Gastrocnemius medialis (tissue), 4 donors: ENCODE results near the gene ANKRD33. TPM values are rescaled to one million over a fixed set of nuclear protein-coding genes. Genes with fewer than 3 reads are reported as not detected.

ENCODE experiments used
- ATAC-seq, 2 donors: fragments of 150-250 bp; one replicate each; pipeline ENCODE4 v1.9.1; 2016
- DNase-seq, 2 donors: peaks; one replicate each; pipeline ENCODE4 v3.0.0-alpha.2; 2019
- H3K27ac ChIP-seq, 4 donors: fragments of 200-600 bp; sonication (generic); 1 replicate in 1 of 4; 2 replicates in 3 of 4; pipeline ENCODE4 v1.5.1; 2016 to 2018; ENCODE audit warnings: mild to moderate bottlenecking in 2 of 4, moderate library complexity in 1 of 4
- H3K27me3 ChIP-seq, 3 donors: fragments of 200-600 bp; sonication (generic) in 2 of 3; 1 replicate in 1 of 3; 2 replicates in 2 of 3; pipeline versions ENCODE4 v1.5.1 to v1.6.0; 2016 to 2019; ENCODE audit warnings: mild to moderate bottlenecking in 1 of 3, moderate library complexity in 1 of 3
- H3K36me3 ChIP-seq, 2 donors: fragments of 200-600 bp; sonication (generic) in 1 of 2; one replicate each; pipeline ENCODE4 v1.5.1; 2017 to 2018
- H3K4me1 ChIP-seq, 2 donors: fragments of 200-600 bp; sonication (generic) in 1 of 2; one replicate each; pipeline ENCODE4 v1.5.1; 2016 to 2017; ENCODE audit warnings: mild to moderate bottlenecking in 2 of 2
- H3K4me3 ChIP-seq, 4 donors: fragments of 200-600 bp; sonication (generic) in 3 of 4; 1 replicate in 1 of 4; 2 replicates in 3 of 4; pipeline ENCODE4 v1.5.1; 2016 to 2019; ENCODE audit warnings: mild to moderate bottlenecking in 2 of 4
- H3K9me3 ChIP-seq, 3 donors: fragments of 200-600 bp; sonication (generic) in 2 of 3; 1 replicate in 1 of 3; 2 replicates in 2 of 3; pipeline ENCODE4 v1.5.1; 2016 to 2019
- POLR2A ChIP-seq, 2 donors: fragments of 450-650 bp; IDR thresholded peaks; one replicate each; pipeline ENCODE4 v1.6.1; 2017; ENCODE audit warnings: antibody characterized with exemption in 2 of 2, mild to moderate bottlenecking in 2 of 2, moderate library complexity in 2 of 2
- in situ Hi-C, 4 donors: fragments of 200-750 bp; cut with MboI; loops; one replicate each; pipeline versions ENCODE4 v1.15.0 to v1.8.0; 2017; ENCODE audit warnings: low sequenced_read_pairs in 4 of 4
- intact Hi-C: fragments of 100-400 bp; cut with DNase I; formaldehyde crosslinking; loops from one replicate; pipeline ENCODE4 v1.15.1; 2023; ENCODE audit warnings: low total_unique reads
- total RNA-seq, 4 donors: library from RNA; depleted of rRNA; stranded (reverse); fragments of >200 nt; gene quantifications; one replicate each; pipeline versions ENCODE4 v1.1.0 to v1.2.3, GENCODE V29; 2016
- TF ChIP-seq, protein P1 (sequence below), 5 experiments: fragments of 450-650 bp in 3 of 5; fragments of 200-600 bp in 2 of 5; sonication (generic) in 2 of 5; IDR thresholded peaks in 4 of 5; conservative IDR thresholded peaks in 1 of 5; 1 replicate in 4 of 5; 2 replicates in 1 of 5; pipeline ENCODE4 v1.5.1; 2016 to 2019; ENCODE audit warnings: antibody characterized with exemption in 5 of 5, mild to moderate bottlenecking in 3 of 5, moderate library complexity in 3 of 5

ANKRD33 gene
- total RNA-seq, 4 donors from 2014 or later = not detected

DNA sequence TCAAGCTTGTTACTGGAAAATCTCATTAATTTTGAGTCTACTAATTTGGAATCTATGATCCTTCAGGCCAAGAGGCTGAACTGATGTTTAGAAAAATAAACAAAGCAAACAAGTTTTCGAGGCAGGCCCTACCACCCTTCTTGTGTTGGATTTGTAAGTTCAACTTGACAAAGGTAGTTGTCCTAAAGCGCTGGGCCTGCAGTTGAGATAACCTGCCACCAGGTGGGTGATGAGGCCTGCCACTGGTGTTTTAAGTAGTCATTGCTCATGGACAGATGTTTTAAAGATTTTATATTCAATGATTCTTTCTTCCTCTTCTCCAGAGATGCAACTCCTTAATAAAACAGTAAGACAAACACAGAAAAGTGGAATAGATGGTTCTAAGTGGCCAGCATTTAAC lies 38.8 kb downstream of the ANKRD33 start:
- Histone ChIP-seq H3K4me1 (peaks cover 16 to 40% of the 10 kb centered on the region in 2 donors), H3K27ac (peak overlapping the region; percentile 48 to 76 (median 58)), H3K27me3 (no peaks in the 10 kb centered on the region), H3K36me3 (no peaks in the 10 kb centered on the region), H3K9me3 (no peaks in the 10 kb centered on the region), H3K4me3 (no peak overlapping the region)
- in situ Hi-C loops (loop anchor here in 1 of 4 donors (10.0 kb wide), 1 partner anchor 48 kb away; no protein-coding TSS in a partner anchor), intact Hi-C loops (no loop called here)
- DNase-seq = no peak
- no peak for ATAC-seq
- TF ChIP-seq POLR2A (IDR thresholded peaks at IDR 0.05) = no peak
- TF ChIP-seq, protein P1, sequence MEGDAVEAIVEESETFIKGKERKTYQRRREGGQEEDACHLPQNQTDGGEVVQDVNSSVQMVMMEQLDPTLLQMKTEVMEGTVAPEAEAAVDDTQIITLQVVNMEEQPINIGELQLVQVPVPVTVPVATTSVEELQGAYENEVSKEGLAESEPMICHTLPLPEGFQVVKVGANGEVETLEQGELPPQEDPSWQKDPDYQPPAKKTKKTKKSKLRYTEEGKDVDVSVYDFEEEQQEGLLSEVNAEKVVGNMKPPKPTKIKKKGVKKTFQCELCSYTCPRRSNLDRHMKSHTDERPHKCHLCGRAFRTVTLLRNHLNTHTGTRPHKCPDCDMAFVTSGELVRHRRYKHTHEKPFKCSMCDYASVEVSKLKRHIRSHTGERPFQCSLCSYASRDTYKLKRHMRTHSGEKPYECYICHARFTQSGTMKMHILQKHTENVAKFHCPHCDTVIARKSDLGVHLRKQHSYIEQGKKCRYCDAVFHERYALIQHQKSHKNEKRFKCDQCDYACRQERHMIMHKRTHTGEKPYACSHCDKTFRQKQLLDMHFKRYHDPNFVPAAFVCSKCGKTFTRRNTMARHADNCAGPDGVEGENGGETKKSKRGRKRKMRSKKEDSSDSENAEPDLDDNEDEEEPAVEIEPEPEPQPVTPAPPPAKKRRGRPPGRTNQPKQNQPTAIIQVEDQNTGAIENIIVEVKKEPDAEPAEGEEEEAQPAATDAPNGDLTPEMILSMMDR (IDR thresholded peaks at IDR 0.05 in 4 of 5, conservative IDR thresholded peaks at IDR 0.05 in 1 of 5) = peak in 2 of 5 experiments; percentile 29 to 42

DNA sequence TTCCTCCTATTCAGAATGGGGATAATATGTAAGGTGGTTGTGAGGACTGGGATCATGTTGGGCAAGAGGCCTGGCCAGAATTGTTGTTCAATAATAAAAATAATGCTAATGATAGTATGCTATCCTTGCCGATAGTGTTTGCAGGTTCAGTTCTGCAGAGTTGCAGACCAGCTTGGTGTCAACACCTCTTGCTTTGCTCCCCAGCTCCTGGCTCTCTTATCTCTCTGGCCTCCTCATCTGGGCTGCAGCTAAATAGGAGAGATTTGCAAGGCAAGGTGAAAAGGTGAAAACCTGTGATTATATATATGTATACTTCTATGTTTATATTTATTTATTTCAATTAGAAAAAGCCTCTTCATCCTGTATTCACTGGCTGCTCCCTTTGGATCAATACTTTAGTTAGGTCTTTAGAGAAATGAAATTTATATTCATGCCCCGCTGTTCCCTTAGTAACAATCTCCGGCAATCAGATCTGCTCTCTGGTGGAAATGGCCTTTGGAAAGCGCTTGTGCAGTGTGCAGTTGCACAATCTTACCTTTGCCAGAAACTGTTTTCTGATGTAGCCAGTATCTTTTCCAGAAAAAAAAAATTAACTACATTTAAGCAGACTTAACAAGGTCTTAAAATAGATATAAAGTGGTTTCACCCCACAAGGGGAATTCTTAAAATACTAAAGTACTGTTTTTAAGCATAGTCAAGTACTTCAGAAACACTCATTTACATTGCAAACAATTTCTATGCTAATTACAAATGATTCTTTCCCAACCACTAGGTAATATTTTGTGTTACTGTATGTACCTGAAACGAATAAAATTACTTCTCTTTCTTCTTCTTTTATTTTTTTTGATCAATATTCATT lies 44.5 kb downstream of the ANKRD33 start:
- in situ Hi-C loops (no loop called here), intact Hi-C loops (no loop called here)
- H3K27ac ChIP-seq = no peak overlapping the region
- TF ChIP-seq POLR2A (IDR thresholded peaks at IDR 0.05) = no peak
- TF ChIP-seq, protein P1 (IDR thresholded peaks at IDR 0.05 in 4 of 5, conservative IDR thresholded peaks at IDR 0.05 in 1 of 5) = no peak
- no peak overlapping the region for H3K4me3 ChIP-seq
- DNase-seq = no peak
- H3K4me1 ChIP-seq = no peaks in the 10 kb centered on the region
- no peaks in the 10 kb centered on the region for H3K27me3 ChIP-seq
- no peaks in the 10 kb centered on the region for H3K36me3 ChIP-seq
- H3K9me3 ChIP-seq = no peaks in the 10 kb centered on the region
- no peak for ATAC-seq

DNA sequence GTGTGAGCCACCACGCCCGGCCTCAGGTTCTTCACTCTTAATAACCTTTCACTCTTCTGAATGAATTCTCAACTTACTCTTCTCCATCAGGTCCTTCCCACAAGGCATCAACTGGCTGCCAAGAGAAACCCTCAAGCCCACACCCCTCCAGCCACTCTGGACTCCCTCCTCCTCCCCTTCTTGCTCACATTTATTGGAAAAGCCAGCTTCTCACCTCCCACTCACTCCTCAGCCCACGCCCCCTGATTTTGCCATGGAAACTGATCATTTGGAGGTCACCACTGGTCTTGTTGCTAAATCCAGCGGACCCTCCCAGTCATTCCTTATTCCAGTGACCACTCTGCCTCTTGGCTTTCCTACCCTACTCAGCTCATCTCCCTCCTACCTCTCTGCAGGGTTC lies 46.2 kb downstream of the ANKRD33 start:
- H3K36me3 ChIP-seq = no peaks in the 10 kb centered on the region
- no peaks in the 10 kb centered on the region for H3K27me3 ChIP-seq
- intact Hi-C loops = no loop called here
- H3K27ac ChIP-seq = no peak overlapping the region
- in situ Hi-C loops = no loop called here
- no peak overlapping the region for H3K4me3 ChIP-seq
- no peaks in the 10 kb centered on the region for H3K4me1 ChIP-seq
- no peaks in the 10 kb centered on the region for H3K9me3 ChIP-seq
- DNase-seq (no peak), ATAC-seq (no peak)
- TF ChIP-seq, protein P1 (IDR thresholded peaks at IDR 0.05 in 4 of 5, conservative IDR thresholded peaks at IDR 0.05 in 1 of 5) = no peak
- no peak for TF ChIP-seq POLR2A (IDR thresholded peaks at IDR 0.05)

DNA sequence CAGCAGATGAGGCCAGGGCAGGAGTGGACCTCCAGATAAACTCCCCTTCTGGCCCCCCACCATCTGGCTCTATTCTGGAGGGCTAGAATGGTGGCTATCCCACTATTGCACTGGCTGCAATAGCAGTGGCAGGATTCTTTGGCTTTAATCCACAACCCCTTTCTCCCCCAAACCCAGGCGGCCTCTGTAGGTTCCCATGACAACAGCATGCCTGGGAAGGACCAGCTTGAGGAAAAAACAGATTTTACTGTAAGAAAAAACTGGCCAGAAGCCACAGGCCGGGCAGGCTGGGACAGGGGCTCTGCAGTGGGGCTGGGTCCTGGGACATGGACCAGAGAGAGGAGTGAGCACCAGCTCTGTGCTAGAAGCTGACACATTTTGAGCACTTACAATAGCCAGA lies 50.0 kb downstream of the ANKRD33 start:
- H3K9me3 ChIP-seq = no peaks in the 10 kb centered on the region
- no peaks in the 10 kb centered on the region for H3K27me3 ChIP-seq
- H3K4me1 ChIP-seq = peaks cover 8 to 13% of the 10 kb centered on the region in 2 donors
- H3K27ac ChIP-seq = no peak overlapping the region
- ATAC-seq = no peak
- H3K4me3 ChIP-seq = no peak overlapping the region
- no peak for DNase-seq
- in situ Hi-C loops = no loop called here
- intact Hi-C loops = no loop called here
- TF ChIP-seq, protein P1 (IDR thresholded peaks at IDR 0.05 in 4 of 5, conservative IDR thresholded peaks at IDR 0.05 in 1 of 5) = no peak
- TF ChIP-seq POLR2A (IDR thresholded peaks at IDR 0.05) = no peak
- H3K36me3 ChIP-seq = no peaks in the 10 kb centered on the region
